ENCODE data around the gene ZNF534.

Gene ZNF534

DNA sequence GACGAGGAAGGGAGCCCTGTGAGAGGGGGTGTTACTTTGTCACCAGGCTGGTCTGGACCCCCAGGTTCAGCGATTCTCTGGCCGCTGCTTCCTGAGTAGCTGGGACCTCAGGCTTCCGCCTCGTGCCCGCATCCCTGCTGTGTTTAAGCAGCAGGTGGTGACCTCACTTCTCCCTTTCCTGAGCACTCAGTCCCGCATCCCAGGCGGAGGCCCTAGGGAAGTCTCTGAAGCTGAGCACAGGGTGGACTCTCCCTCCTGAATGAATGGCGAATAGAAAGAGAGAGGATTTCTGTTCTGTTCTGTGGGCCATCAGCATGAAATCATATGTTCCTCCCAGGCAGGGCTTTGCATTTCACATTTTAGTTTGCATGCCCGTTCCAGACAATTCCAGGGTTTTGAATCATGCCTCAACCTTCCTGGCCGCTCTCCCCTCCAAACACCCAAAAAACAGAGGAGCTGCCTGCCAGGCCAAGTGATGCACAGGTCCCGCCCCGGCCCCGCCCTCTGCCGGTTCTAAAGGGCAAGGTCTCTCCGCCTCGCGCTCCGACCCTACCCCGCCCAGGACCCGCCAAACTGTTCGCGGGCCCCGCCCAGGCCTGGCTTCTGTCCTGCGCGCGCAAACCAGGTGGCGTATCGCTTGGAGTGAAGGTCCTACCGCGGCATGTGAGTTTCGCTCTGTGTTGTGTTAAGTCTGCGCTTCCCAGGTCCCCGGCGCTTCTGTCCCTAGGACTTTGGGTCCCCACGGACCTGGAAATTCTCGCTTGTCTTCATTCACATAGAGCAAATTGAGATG is 63.4 kb downstream of the ZNF534 start:
- peak; percentile 44 for DNase-seq (ENCODE audit: low spot score)
- WGBS, 2 donors (ENCODE audit: extremely low coverage in 2 of 2, insufficient read length in 2 of 2, insufficient replicate concordance in 1 of 2) = no CpG with 5 or more reads among the region's 37 CpGs

DNA sequence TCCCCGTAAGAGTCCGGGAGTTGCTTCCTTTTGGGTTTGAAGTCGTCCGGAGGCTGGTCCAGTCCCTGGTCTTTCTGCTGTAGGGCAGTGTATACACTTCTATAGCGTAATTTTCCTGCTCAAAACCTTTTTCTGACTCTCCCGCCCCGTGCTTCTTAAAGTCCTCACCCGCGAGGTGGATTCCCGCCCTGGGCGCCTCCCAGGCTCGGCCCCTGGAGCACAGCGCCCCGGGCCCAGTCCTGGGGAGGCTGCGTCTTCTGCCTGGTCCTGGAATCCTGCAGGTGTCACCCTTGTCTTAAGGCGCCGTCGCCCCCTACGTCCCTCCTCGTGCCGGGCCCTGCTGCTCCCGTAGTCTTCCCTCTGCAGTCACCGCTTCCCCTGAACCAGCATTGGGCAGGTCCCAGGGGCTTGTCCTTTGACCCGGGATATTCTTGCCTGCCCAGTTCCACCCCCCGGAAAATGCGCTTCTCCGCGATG is 64.1 kb downstream of the ZNF534 start:
- H3K4me3 ChIP-seq (ENCODE audit: low read length in 2 of 2) = peak overlapping the region; percentile 32 to 74

More for the DNA sequence above, 63.4 kb downstream of the ZNF534 start:
- H3K23ac ChIP-seq (ENCODE audit: low read depth, low read length, poor library complexity) = no peak overlapping the region
- H2AK5ac ChIP-seq (ENCODE audit: low read depth, low read length) = no peak overlapping the region
- H2BK15ac ChIP-seq (ENCODE audit: low read length) = no peak overlapping the region
- H4K91ac ChIP-seq (ENCODE audit: low read depth, low read length, poor library complexity) = no peak overlapping the region
- peaks cover 0 to 15% of the 10 kb centered on the region in 2 donors for H3K9me3 ChIP-seq (replicated peaks in 1 of 2; ENCODE audit: control insufficient read depth in 2 of 2, insufficient read depth in 1 of 2, low read depth in 1 of 2, low read length in 2 of 2)
- no peak overlapping the region for H2BK12ac ChIP-seq (ENCODE audit: low read length)
- H3K4ac ChIP-seq (ENCODE audit: low read length) = no peak overlapping the region
- peak overlapping the region; percentile 71 for H3K4me2 ChIP-seq (ENCODE audit: insufficient read depth, low read length, poor library complexity, severe bottlenecking)
- H2BK5ac ChIP-seq (ENCODE audit: low read length) = no peak overlapping the region
- H3K36me3 ChIP-seq (replicated peaks in 1 of 2; ENCODE audit: control insufficient read depth in 2 of 2, insufficient read depth in 2 of 2, low read length in 2 of 2) = no peaks in the 10 kb centered on the region
- H3K4me3 ChIP-seq (ENCODE audit: low read length in 2 of 2) = peak overlapping the region; percentile 32 to 74
- no peak overlapping the region for H3K18ac ChIP-seq (ENCODE audit: low read length)
- H2AFZ ChIP-seq (ENCODE audit: low read length) = peak overlapping the region; percentile 91
- no peak overlapping the region for H3K9ac ChIP-seq (ENCODE audit: low read depth, low read length, poor library complexity)
- H3K27ac ChIP-seq (replicated peaks; ENCODE audit: low read length) = no peak overlapping the region
- H4K8ac ChIP-seq (ENCODE audit: low read depth, low read length) = no peak overlapping the region
- peaks cover 0 to 12% (median 0%) of the 10 kb centered on the region in 3 experiments for H3K27me3 ChIP-seq (ENCODE audit: control insufficient read depth in 3 of 3, insufficient read depth in 3 of 3, low read depth in 1 of 3, low read length in 3 of 3)
- no peaks in the 10 kb centered on the region for H3K79me1 ChIP-seq (ENCODE audit: low read depth, low read length)
- no peak overlapping the region for H2BK120ac ChIP-seq (ENCODE audit: low read depth, low read length)
- H3K14ac ChIP-seq (ENCODE audit: low read length) = no peak overlapping the region
- peaks cover 0 to 5% of the 10 kb centered on the region in 2 donors for H3K4me1 ChIP-seq (ENCODE audit: control insufficient read depth in 2 of 2, insufficient read depth in 1 of 2, low read depth in 1 of 2, low read length in 2 of 2)

DNA sequence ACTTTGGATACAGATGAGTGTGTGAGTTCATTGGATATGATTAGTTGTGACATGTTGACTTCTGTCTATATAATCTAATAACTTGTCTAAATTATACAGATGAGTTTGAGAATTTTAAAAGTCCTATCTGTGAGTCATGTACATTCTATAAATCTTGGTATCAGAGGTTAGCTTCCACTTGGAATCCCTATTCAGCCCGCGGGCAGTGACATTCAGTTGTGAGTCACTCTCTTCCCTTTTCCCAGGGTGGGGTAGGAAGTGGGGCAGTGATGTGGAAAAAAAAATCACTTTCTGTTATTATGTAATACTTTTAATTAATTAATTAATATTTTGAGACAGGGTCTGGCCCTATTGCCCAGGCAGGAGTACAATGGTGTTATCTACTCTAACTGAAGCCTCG is 65.6 kb downstream of the ZNF534 start:
- no peaks in the 10 kb centered on the region for H3K79me1 ChIP-seq (ENCODE audit: low read depth, low read length)
- H3K4me2 ChIP-seq (ENCODE audit: insufficient read depth, low read length, poor library complexity, severe bottlenecking) = no peak overlapping the region
- H3K36me3 ChIP-seq (replicated peaks in 1 of 2; ENCODE audit: control insufficient read depth in 2 of 2, insufficient read depth in 2 of 2, low read length in 2 of 2) = no peaks in the 10 kb centered on the region
- no peak overlapping the region for H2AFZ ChIP-seq (ENCODE audit: low read length)
- peaks cover 0 to 5% of the 10 kb centered on the region in 2 donors for H3K4me1 ChIP-seq (ENCODE audit: control insufficient read depth in 2 of 2, insufficient read depth in 1 of 2, low read depth in 1 of 2, low read length in 2 of 2)
- no peak overlapping the region for H2AK5ac ChIP-seq (ENCODE audit: low read depth, low read length)
- no peak for DNase-seq (ENCODE audit: low spot score)
- H3K18ac ChIP-seq (ENCODE audit: low read length) = no peak overlapping the region
- no peak overlapping the region for H3K27ac ChIP-seq (replicated peaks; ENCODE audit: low read length)
- peaks cover 0 to 12% (median 0%) of the 10 kb centered on the region in 3 experiments for H3K27me3 ChIP-seq (ENCODE audit: control insufficient read depth in 3 of 3, insufficient read depth in 3 of 3, low read depth in 1 of 3, low read length in 3 of 3)
- H2BK5ac ChIP-seq (ENCODE audit: low read length) = no peak overlapping the region
- no peak overlapping the region for H2BK15ac ChIP-seq (ENCODE audit: low read length)
- peaks cover 0 to 15% of the 10 kb centered on the region in 2 donors for H3K9me3 ChIP-seq (replicated peaks in 1 of 2; ENCODE audit: control insufficient read depth in 2 of 2, insufficient read depth in 1 of 2, low read depth in 1 of 2, low read length in 2 of 2)
- no peak overlapping the region for H3K23ac ChIP-seq (ENCODE audit: low read depth, low read length, poor library complexity)
- no peak overlapping the region for H3K14ac ChIP-seq (ENCODE audit: low read length)
- H4K91ac ChIP-seq (ENCODE audit: low read depth, low read length, poor library complexity) = no peak overlapping the region
- no peak overlapping the region for H2BK12ac ChIP-seq (ENCODE audit: low read length)
- H4K8ac ChIP-seq (ENCODE audit: low read depth, low read length) = no peak overlapping the region
- no peak overlapping the region for H3K9ac ChIP-seq (ENCODE audit: low read depth, low read length, poor library complexity)
- no peak overlapping the region for H2BK120ac ChIP-seq (ENCODE audit: low read depth, low read length)
- H3K4me3 ChIP-seq (ENCODE audit: low read length in 2 of 2) = no peak overlapping the region
- WGBS, 2 donors (ENCODE audit: extremely low coverage in 2 of 2, insufficient read length in 2 of 2, insufficient replicate concordance in 1 of 2) = no CpG with 5 or more reads among the region's 3 CpGs
- H3K4ac ChIP-seq (ENCODE audit: low read length) = no peak overlapping the region

More for the DNA sequence above, 64.1 kb downstream of the ZNF534 start:
- no peak overlapping the region for H3K4ac ChIP-seq (ENCODE audit: low read length)
- peak overlapping the region; percentile 71 for H3K4me2 ChIP-seq (ENCODE audit: insufficient read depth, low read length, poor library complexity, severe bottlenecking)
- no peaks in the 10 kb centered on the region for H3K79me1 ChIP-seq (ENCODE audit: low read depth, low read length)
- H3K4me1 ChIP-seq (ENCODE audit: control insufficient read depth in 2 of 2, insufficient read depth in 1 of 2, low read depth in 1 of 2, low read length in 2 of 2) = peaks cover 0 to 5% of the 10 kb centered on the region in 2 donors
- WGBS, 2 donors (ENCODE audit: extremely low coverage in 2 of 2, insufficient read length in 2 of 2, insufficient replicate concordance in 1 of 2) = no CpG with 5 or more reads among the region's 28 CpGs
- H4K91ac ChIP-seq (ENCODE audit: low read depth, low read length, poor library complexity) = no peak overlapping the region
- H3K14ac ChIP-seq (ENCODE audit: low read length) = no peak overlapping the region
- H2AFZ ChIP-seq (ENCODE audit: low read length) = peak overlapping the region; percentile 91
- no peak overlapping the region for H2BK15ac ChIP-seq (ENCODE audit: low read length)
- H3K27ac ChIP-seq (replicated peaks; ENCODE audit: low read length) = no peak overlapping the region
- H3K23ac ChIP-seq (ENCODE audit: low read depth, low read length, poor library complexity) = no peak overlapping the region
- H3K27me3 ChIP-seq (ENCODE audit: control insufficient read depth in 3 of 3, insufficient read depth in 3 of 3, low read depth in 1 of 3, low read length in 3 of 3) = peaks cover 0 to 12% (median 0%) of the 10 kb centered on the region in 3 experiments
- no peaks in the 10 kb centered on the region for H3K36me3 ChIP-seq (replicated peaks in 1 of 2; ENCODE audit: control insufficient read depth in 2 of 2, insufficient read depth in 2 of 2, low read length in 2 of 2)
- H2BK120ac ChIP-seq (ENCODE audit: low read depth, low read length) = no peak overlapping the region
- no peak overlapping the region for H2BK12ac ChIP-seq (ENCODE audit: low read length)
- H2AK5ac ChIP-seq (ENCODE audit: low read depth, low read length) = no peak overlapping the region
- peaks cover 0 to 15% of the 10 kb centered on the region in 2 donors for H3K9me3 ChIP-seq (replicated peaks in 1 of 2; ENCODE audit: control insufficient read depth in 2 of 2, insufficient read depth in 1 of 2, low read depth in 1 of 2, low read length in 2 of 2)
- H4K8ac ChIP-seq (ENCODE audit: low read depth, low read length) = no peak overlapping the region
- peak; percentile 23 for DNase-seq (ENCODE audit: low spot score)
- H3K18ac ChIP-seq (ENCODE audit: low read length) = no peak overlapping the region
- H3K9ac ChIP-seq (ENCODE audit: low read depth, low read length, poor library complexity) = no peak overlapping the region
- no peak overlapping the region for H2BK5ac ChIP-seq (ENCODE audit: low read length)

DNA sequence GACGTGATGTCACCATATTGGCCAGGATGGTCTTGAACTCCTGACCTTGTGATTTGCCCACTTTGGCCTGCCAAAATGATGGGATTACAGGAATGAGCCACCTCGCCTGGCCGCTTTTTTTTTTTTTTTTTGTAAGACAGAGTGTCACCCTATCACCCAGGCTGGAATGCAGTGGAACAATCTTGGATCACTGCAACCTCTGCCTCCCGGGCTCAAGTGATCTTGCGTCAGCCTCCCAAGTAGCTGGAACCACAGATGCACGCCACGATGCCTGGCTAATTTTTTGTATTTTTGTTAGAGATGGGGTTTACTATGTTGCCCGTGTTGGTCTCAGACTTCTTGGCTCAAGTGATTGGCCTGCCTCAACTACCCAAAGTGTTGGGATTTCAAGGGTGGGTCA is 69.6 kb downstream of the ZNF534 start:
- peaks cover 0 to 1% (median 0%) of the 10 kb centered on the region in 3 experiments for H3K27me3 ChIP-seq (ENCODE audit: control insufficient read depth in 3 of 3, insufficient read depth in 3 of 3, low read depth in 1 of 3, low read length in 3 of 3)
- H2BK5ac ChIP-seq (ENCODE audit: low read length) = no peak overlapping the region
- peaks cover 0 to 3% of the 10 kb centered on the region in 2 donors for H3K9me3 ChIP-seq (replicated peaks in 1 of 2; ENCODE audit: control insufficient read depth in 2 of 2, insufficient read depth in 1 of 2, low read depth in 1 of 2, low read length in 2 of 2)
- H3K4ac ChIP-seq (ENCODE audit: low read length) = no peak overlapping the region
- H3K4me2 ChIP-seq (ENCODE audit: insufficient read depth, low read length, poor library complexity, severe bottlenecking) = no peak overlapping the region
- no peak overlapping the region for H3K9ac ChIP-seq (ENCODE audit: low read depth, low read length, poor library complexity)
- no peak overlapping the region for H4K91ac ChIP-seq (ENCODE audit: low read depth, low read length, poor library complexity)
- no peak overlapping the region for H2AFZ ChIP-seq (ENCODE audit: low read length)
- no peak overlapping the region for H3K14ac ChIP-seq (ENCODE audit: low read length)
- H2AK5ac ChIP-seq (ENCODE audit: low read depth, low read length) = no peak overlapping the region
- H3K79me1 ChIP-seq (ENCODE audit: low read depth, low read length) = no peaks in the 10 kb centered on the region
- no peak for DNase-seq (ENCODE audit: low spot score)
- no peak overlapping the region for H3K4me3 ChIP-seq (ENCODE audit: low read length in 2 of 2)
- H3K27ac ChIP-seq (replicated peaks; ENCODE audit: low read length) = no peak overlapping the region
- no CpG with 5 or more reads among the region's 8 CpGs for WGBS, 2 donors (ENCODE audit: extremely low coverage in 2 of 2, insufficient read length in 2 of 2, insufficient replicate concordance in 1 of 2)
- no peak overlapping the region for H3K23ac ChIP-seq (ENCODE audit: low read depth, low read length, poor library complexity)
- H3K4me1 ChIP-seq (ENCODE audit: control insufficient read depth in 2 of 2, insufficient read depth in 1 of 2, low read depth in 1 of 2, low read length in 2 of 2) = peaks cover 0 to 6% of the 10 kb centered on the region in 2 donors
- no peak overlapping the region for H2BK15ac ChIP-seq (ENCODE audit: low read length)
- H4K8ac ChIP-seq (ENCODE audit: low read depth, low read length) = no peak overlapping the region
- H3K18ac ChIP-seq (ENCODE audit: low read length) = no peak overlapping the region
- H2BK120ac ChIP-seq (ENCODE audit: low read depth, low read length) = no peak overlapping the region
- no peaks in the 10 kb centered on the region for H3K36me3 ChIP-seq (replicated peaks in 1 of 2; ENCODE audit: control insufficient read depth in 2 of 2, insufficient read depth in 2 of 2, low read length in 2 of 2)
- H2BK12ac ChIP-seq (ENCODE audit: low read length) = no peak overlapping the region

Data from neuronal stem cell (in vitro differentiated cells).